Mucosa of descending colon (tissue), 3 donors: ENCODE measurements around the gene KCNT1. TPM values are rescaled to one million over a fixed set of nuclear protein-coding genes. Genes with fewer than 3 reads are reported as not detected.
A peak's percentile ranks its signal among the peaks of the same experiment; 100 is the strongest.

ENCODE experiments used
- ATAC-seq: fragments of 200-7000 bp; cut with Tn5 transposase; one replicate; pipeline ENCODE4 v1.9.1; 2020; ENCODE audit warnings: mild to moderate bottlenecking, moderate library complexity
- DNase-seq, 3 donors: peaks; one replicate each; pipeline ENCODE4 v3.0.0-alpha.2; 2020
- H3K36me3 ChIP-seq: fragments of 200-600 bp; one replicate; pipeline ENCODE4 v1.8.0; 2021; ENCODE audit warnings: low read depth, mild to moderate bottlenecking
- H3K4me1 ChIP-seq: fragments of 200-600 bp; one replicate; pipeline ENCODE4 v1.8.0; 2021; ENCODE audit warnings: low read depth, mild to moderate bottlenecking
- H3K4me3 ChIP-seq: fragments of 200-600 bp; one replicate; pipeline ENCODE4 v1.8.0; 2021; ENCODE audit warnings: mild to moderate bottlenecking
- H3K9me3 ChIP-seq: fragments of 200-600 bp; one replicate; pipeline ENCODE4 v1.8.0; 2021; ENCODE audit warnings: mild to moderate bottlenecking
- intact Hi-C, 2 donors: fragments of 100-400 bp; cut with DNase I in 1 of 2; cut with micrococcal nuclease in 1 of 2; formaldehyde crosslinking; loops; one replicate each; pipeline versions ENCODE4 v1.11.0 to v1.11.1; 2022; cut with DNase I, micrococcal nuclease
- total RNA-seq, 3 donors: library from RNA; stranded (reverse); fragmentation: NEBNext Ultra II Directional in 2 of 3; extraction: Animal tissue kit (Norgen Biotek cat#: 25700) in 2 of 3; gene quantifications; one replicate each; pipeline versions ENCODE4 v1.2.1 to v1.2.4, GENCODE V29; 2021 to 2023
- TF ChIP-seq, protein P1 (sequence below): fragments of 200-600 bp; IDR thresholded peaks from one replicate; pipeline ENCODE4 v1.8.0; 2022; ENCODE audit warnings: antibody characterized with exemption, mild to moderate bottlenecking
- donor health status: DM: no; HTN: no; CAD: no; lungs with moderate emphysema.
- donor health status: DM: no; HTN: no; CAD: no.
- donor health status: DM: no; HTN: yes; CAD: no.

KCNT1 gene
- total RNA-seq, 3 donors from 2014 or later: 0.22 to 0.60 TPM; not detected in 1

- no peaks in the 10 kb centered on the region for H3K36me3 ChIP-seq
- no peaks in the 10 kb centered on the region for H3K9me3 ChIP-seq
- ATAC-seq (peak; percentile 71), DNase-seq (peak in 2 of 3 donors; percentile 12 to 47)
- TF ChIP-seq, protein P1, sequence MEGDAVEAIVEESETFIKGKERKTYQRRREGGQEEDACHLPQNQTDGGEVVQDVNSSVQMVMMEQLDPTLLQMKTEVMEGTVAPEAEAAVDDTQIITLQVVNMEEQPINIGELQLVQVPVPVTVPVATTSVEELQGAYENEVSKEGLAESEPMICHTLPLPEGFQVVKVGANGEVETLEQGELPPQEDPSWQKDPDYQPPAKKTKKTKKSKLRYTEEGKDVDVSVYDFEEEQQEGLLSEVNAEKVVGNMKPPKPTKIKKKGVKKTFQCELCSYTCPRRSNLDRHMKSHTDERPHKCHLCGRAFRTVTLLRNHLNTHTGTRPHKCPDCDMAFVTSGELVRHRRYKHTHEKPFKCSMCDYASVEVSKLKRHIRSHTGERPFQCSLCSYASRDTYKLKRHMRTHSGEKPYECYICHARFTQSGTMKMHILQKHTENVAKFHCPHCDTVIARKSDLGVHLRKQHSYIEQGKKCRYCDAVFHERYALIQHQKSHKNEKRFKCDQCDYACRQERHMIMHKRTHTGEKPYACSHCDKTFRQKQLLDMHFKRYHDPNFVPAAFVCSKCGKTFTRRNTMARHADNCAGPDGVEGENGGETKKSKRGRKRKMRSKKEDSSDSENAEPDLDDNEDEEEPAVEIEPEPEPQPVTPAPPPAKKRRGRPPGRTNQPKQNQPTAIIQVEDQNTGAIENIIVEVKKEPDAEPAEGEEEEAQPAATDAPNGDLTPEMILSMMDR: no peak
- intact Hi-C loops: no loop called here
- no peak overlapping the region for H3K4me3 ChIP-seq
- H3K4me1 ChIP-seq: no peaks in the 10 kb centered on the region
These were observed 86.8 kb downstream of the KCNT1 start for GRCh38 chr9:135788576-135789300.

GRCh38 chr9:135789838-135790291, 87.9 kb downstream of the KCNT1 start:
- TF ChIP-seq, protein P1: no peak
- intact Hi-C loops: no loop called here
- Histone ChIP-seq H3K9me3 (no peaks in the 10 kb centered on the region), H3K4me3 (no peak overlapping the region), H3K4me1 (no peaks in the 10 kb centered on the region), H3K36me3 (no peaks in the 10 kb centered on the region)
- ATAC-seq: no peak
- DNase-seq: no peak

DNA sequence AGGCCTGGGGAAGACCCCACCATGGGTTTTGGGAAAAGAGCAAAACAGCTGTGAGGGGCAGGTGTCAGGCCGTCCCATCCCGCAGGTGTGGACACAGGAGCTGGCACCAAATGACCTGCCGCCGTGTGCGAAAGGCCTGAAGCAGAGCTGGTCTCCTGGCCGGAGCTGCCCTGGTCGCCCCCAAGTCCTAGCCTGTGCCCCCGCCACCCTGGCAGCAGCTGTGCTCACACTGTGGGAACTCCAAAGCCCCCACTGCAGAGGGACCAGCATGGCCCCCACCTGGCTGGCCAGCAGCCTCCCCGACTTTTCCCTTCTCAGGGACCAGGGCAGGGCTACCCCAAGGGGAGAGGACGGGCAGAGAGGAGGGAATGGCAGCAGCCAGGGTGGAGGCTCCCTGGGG, 88.4 kb downstream of the KCNT1 start:
- H3K4me1 ChIP-seq: no peaks in the 10 kb centered on the region
- H3K4me3 ChIP-seq: no peak overlapping the region
- no peaks in the 10 kb centered on the region for H3K9me3 ChIP-seq

DNA sequence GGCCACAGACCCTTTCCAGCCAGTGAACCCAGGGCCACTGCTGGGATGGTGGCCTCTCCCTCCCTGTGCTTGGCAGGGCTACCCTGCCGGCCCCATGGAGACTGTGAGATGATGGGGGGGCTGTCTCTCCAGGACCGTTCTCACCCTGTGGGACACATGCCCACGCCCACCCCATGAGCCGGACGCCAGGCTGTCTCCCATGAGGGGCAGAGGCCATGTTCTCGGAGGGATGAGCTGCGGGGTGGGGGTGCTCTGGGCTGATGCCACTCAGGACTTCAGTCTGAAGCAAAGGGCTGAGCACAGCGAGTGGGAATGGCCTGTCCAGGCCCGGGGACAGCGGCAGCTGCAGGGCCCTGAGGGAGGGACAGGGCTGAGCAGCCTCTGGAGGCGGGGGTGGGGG, 88.9 kb downstream of the KCNT1 start:
- DNase-seq: no peak
- intact Hi-C loops: no loop called here
- TF ChIP-seq, protein P1: no peak
- no peak for ATAC-seq
- Histone ChIP-seq H3K9me3 (no peaks in the 10 kb centered on the region), H3K4me1 (no peaks in the 10 kb centered on the region), H3K36me3 (no peaks in the 10 kb centered on the region), H3K4me3 (no peak overlapping the region)

More for the DNA sequence above, 88.4 kb downstream of the KCNT1 start:
- no peaks in the 10 kb centered on the region for H3K36me3 ChIP-seq
- DNase-seq: no peak
- TF ChIP-seq, protein P1: no peak
- intact Hi-C loops: no loop called here
- no peak for ATAC-seq

DNA sequence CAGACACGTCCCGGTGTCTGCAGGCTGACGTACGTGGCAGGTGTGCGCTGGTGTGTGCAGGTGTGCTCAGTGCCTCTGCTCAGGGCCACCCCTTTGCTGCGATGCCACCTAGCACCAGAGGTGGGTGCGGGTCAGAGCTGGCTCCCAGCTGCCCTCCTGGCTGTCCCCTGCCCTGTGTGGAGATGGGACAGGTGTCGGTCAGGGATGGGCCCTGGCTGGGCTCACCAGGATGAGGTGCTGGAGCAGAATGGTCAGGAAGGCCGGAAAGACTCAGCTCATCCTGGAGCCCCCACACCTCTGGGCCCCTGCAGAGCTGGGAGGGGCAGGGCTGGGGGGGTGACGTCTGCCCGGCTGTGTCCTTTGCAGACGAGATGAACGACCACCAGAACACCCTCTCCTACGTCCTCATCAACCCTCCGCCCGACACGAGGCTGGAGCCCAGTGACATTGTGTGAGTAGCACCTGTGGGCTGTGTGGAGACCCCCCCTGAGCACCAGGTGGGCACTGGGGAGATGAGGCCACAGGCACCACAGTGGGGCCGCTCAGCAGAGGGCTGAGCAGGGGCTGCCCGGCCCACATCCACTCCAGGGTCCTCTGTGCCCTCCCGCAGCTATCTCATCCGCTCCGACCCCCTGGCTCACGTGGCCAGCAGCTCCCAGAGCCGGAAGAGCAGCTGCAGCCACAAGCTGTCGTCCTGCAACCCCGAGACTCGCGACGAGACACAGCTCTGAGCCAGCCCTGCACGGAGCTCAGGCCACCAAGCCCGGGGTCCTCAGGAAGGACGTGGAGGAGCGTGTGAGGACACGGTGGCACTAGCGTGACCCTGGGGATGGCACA, 89.7 kb downstream of the KCNT1 start:
- Histone ChIP-seq H3K36me3 (no peaks in the 10 kb centered on the region), H3K9me3 (no peaks in the 10 kb centered on the region), H3K4me1 (no peaks in the 10 kb centered on the region), H3K4me3 (no peak overlapping the region)
- ATAC-seq (no peak), DNase-seq (no peak)
- TF ChIP-seq, protein P1: no peak
- intact Hi-C loops: no loop called here
